Adipose tissue (tissue), 3 donors: ENCODE measurements around the gene ADAM23. TPM values are rescaled to one million over a fixed set of nuclear protein-coding genes. Genes with fewer than 3 reads are reported as not detected.

Experiments
- H3K27ac ChIP-seq: one replicate; pipeline ENCODE4 v1.5.1; 2013; ENCODE audit warnings: low read depth, low read length
- WGBS, 3 donors: extraction: QIAGEN DNeasy Blood & Tissue Kit; methylation state at CpG; one replicate each; pipeline ENCODE4 v1.1.7; 2013; 5-methylcytosine and 5-hydroxymethylcytosine counted together
- polyA plus RNA-seq, 3 donors: library from polyadenylated mRNA; stranded (reverse); fragments of 200-250 nt; gene quantifications; one replicate each; pipeline ENCODE4 v1.2.3, GENCODE V29; 2013
- donor health status: healthy with polysubstance abuse.
- donor health status: Bipolar disorder and iron deficiency.
- donor health status: healthy.

ADAM23 gene
- polyA plus RNA-seq, 3 donors, result 0.07 to 1.2 (median 1.0) TPM

- WGBS, 3 donors, result 65 to 77% (median 70%) methylated on average over 4 of the region's 4 CpGs
- H3K27ac ChIP-seq, result no peak overlapping the region
Observed at GRCh38 chr2:206480620-206481019, 37.3 kb downstream of the ADAM23 start.

GRCh38 chr2:206481056-206481455, 37.7 kb downstream of the ADAM23 start:
- 72 to 86% (median 85%) methylated on average over 3 of the region's 3 CpGs for WGBS, 3 donors
- no peak overlapping the region for H3K27ac ChIP-seq

GRCh38 chr2:206482123-206482522, 38.8 kb downstream of the ADAM23 start:
- WGBS, 3 donors, result 77 to 81% (median 79%) methylated on average over 4 of the region's 4 CpGs

GRCh38 chr2:206482633-206483032, 39.3 kb downstream of the ADAM23 start:
- H3K27ac ChIP-seq, result no peak overlapping the region
- 58 to 80% (median 72%) methylated on average over 4 of the region's 4 CpGs for WGBS, 3 donors

More at GRCh38 chr2:206482123-206482522, 38.8 kb downstream of the ADAM23 start:
- H3K27ac ChIP-seq, result no peak overlapping the region

- WGBS, 3 donors, result 54 to 89% (median 84%) methylated on average over 7 of the region's 7 CpGs
- H3K27ac ChIP-seq, result no peak overlapping the region
Observed at GRCh38 chr2:206488053-206488452, 44.7 kb downstream of the ADAM23 start.

- 63 to 84% (median 80%) methylated on average over 1 of the region's 1 CpG for WGBS, 3 donors
- H3K27ac ChIP-seq, result no peak overlapping the region
Observed at GRCh38 chr2:206488623-206489022, 45.3 kb downstream of the ADAM23 start.

GRCh38 chr2:206494061-206494460, 50.7 kb downstream of the ADAM23 start:
- no peak overlapping the region for H3K27ac ChIP-seq
- WGBS, 3 donors, result 71 to 80% (median 78%) methylated on average over 1 of the region's 1 CpG

GRCh38 chr2:206502729-206503128, 59.4 kb downstream of the ADAM23 start:
- WGBS, 3 donors, result 66 to 83% (median 74%) methylated on average over 4 of the region's 4 CpGs
- no peak overlapping the region for H3K27ac ChIP-seq

- WGBS, 3 donors, result 51 to 68% (median 51%) methylated on average over 2 of the region's 2 CpGs
Observed at GRCh38 chr2:206511283-206511682, 68.0 kb downstream of the ADAM23 start.

GRCh38 chr2:206512999-206513398, 69.7 kb downstream of the ADAM23 start:
- WGBS, 3 donors, result 84 to 89% (median 84%) methylated on average over 1 of the region's 1 CpG
- H3K27ac ChIP-seq, result no peak overlapping the region

More at GRCh38 chr2:206511283-206511682, 68.0 kb downstream of the ADAM23 start:
- H3K27ac ChIP-seq, result no peak overlapping the region

DNA sequence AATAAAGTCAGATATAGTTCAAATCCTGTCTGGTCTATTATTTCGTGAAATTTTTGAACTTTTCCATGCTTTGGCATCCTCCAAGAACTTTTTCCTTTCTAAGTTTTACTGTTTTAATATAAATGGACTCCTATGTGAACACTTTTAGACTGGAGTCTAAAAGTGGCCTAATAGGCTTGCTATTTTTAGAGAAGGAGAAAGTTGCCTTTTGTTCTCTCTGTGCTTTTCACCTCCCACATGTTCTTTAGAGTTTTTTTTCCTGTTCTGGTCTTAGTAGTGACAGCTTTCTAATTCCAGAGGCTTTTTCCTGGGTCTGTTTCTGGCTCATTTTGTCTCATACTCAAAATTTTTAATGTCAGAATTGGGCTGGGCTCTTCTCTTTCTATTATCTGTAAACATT, 72.2 kb downstream of the ADAM23 start:
- H3K27ac ChIP-seq, result no peak overlapping the region
- 64 to 77% (median 76%) methylated on average over 1 of the region's 1 CpG for WGBS, 3 donors

DNA sequence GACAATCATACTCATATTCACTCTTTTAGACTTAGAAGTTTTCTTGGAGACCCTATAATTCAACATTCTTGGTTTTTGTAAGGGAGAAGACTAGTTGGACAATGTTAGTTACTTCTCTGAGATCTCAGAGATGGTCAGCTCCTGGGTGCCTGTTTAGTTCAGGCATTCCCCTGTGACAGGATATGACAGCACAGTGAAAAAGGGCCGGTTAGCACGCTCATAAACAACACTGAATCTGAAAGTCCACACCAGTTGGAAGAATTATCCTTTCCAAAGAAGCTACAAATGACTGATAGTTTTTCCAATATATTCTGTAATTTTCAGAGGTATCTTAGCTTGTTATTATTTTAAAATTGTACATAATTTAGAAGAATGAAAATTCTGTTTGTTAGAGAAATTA, 75.7 kb downstream of the ADAM23 start:
- H3K27ac ChIP-seq, result no peak overlapping the region
- 80 to 86% (median 81%) methylated on average over 2 of the region's 2 CpGs for WGBS, 3 donors

GRCh38 chr2:206520450-206520849, 77.1 kb downstream of the ADAM23 start:
- no peak overlapping the region for H3K27ac ChIP-seq
- 49 to 80% (median 77%) methylated on average over 3 of the region's 3 CpGs for WGBS, 3 donors

- no peak overlapping the region for H3K27ac ChIP-seq
- 44 to 59% (median 44%) methylated on average over 3 of the region's 3 CpGs for WGBS, 3 donors
Observed at GRCh38 chr2:206521115-206521514, 77.8 kb downstream of the ADAM23 start.

- no peak overlapping the region for H3K27ac ChIP-seq
- 31 to 65% (median 47%) methylated on average over 1 of the region's 1 CpG for WGBS, 3 donors
Observed at GRCh38 chr2:206521612-206522011, 78.3 kb downstream of the ADAM23 start.

DNA sequence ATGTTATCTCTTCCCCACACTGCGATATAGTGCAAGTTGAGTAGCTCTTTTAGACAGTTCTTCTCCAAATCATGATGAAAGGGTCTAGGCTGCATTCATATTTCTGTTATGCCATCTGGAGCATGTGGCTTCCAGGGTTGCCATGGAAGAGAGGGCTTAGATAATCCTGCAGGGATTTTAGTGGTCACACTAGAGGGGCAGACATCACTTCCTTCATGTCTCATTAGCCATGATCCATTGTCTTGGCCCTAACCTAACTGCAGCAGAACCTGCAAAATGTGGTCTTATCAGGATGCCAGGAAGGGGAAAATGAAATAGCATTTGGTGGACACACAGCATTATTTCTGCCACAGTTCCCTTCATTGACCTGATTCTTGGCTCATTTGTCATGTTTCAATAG, 83.1 kb downstream of the ADAM23 start:
- WGBS, 3 donors, result 48 to 92% (median 53%) methylated on average over 1 of the region's 1 CpG
- no peak overlapping the region for H3K27ac ChIP-seq

- 85 to 89% (median 87%) methylated on average over 2 of the region's 2 CpGs for WGBS, 3 donors
- H3K27ac ChIP-seq, result no peak overlapping the region
Observed at GRCh38 chr2:206527153-206527552, 83.8 kb downstream of the ADAM23 start.

DNA sequence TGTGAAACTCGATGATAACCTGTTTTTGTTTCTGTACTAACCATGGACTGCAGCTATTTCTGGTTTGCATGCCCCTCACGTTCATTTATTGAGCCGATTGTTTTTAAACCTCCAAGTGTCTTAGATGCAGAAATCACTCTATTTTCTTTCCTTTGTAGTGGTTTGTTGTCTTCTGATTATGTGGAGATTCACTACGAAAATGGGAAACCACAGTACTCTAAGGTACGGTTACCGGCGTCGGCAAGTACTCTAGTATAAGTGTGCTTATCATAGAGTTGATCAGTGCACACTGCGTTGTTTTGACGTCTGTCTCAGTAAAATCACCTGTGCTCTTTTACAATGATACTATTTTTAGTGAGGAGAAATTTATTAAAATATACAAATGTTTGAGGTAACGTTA, 87.4 kb downstream of the ADAM23 start:
- WGBS, 3 donors, result 80 to 85% (median 84%) methylated on average over 11 of the region's 11 CpGs
- H3K27ac ChIP-seq, result no peak overlapping the region

DNA sequence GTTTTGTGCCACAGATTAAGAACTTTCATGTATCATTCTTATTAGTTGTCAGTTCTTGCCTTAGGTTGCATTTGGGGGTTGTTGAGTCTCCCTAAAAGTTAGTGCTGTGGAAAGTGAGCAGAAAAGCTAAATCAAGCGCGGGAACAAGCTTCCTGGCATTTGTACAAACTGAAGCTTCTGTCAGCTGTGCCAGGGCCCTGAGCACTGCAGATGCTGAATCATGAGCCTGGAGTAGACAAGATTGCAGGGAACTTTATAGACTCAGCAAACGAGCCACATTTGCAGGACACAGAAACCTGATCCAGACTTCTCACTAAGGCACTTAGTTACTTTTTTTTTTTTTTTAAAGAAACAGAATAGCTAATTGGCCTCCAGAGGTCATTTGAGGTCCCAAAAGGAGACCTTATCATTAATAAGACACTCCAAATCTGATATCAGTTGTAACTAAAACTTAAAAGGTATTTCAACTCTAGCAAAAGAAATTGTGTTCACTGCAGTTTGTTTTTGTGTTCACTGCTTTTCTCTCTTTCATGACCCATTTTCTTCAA, 88.7 kb downstream of the ADAM23 start:
- WGBS, 3 donors, result 37 to 64% (median 46%) methylated on average over 3 of the region's 3 CpGs
- H3K27ac ChIP-seq, result no peak overlapping the region

GRCh38 chr2:206533977-206534376, 90.6 kb downstream of the ADAM23 start:
- no peak overlapping the region for H3K27ac ChIP-seq
- WGBS, 3 donors, result 76 to 91% (median 87%) methylated on average over 1 of the region's 1 CpG
